Fibroblast of lung (primary cell): ENCODE results near the gene JAGN1. TPM values are rescaled to one million over a fixed set of nuclear protein-coding genes. Genes with fewer than 3 reads are reported as not detected.

Experiments used
- DNase-seq, 2 donors: peaks; one replicate each; pipeline versions ENCODE4 v3.0.0 to v3.0.0-alpha.2; 2010; ENCODE audit warnings: low read depth in 2 of 2
- H2AFZ ChIP-seq: 2 replicates; pipeline ENCODE4 v1.5.1; 2012; ENCODE audit warnings: low read length, control low read depth, inconsistent platforms
- H3K27ac ChIP-seq: 2 replicates; pipeline ENCODE4 v1.5.1; 2011; ENCODE audit warnings: low read length, control low read depth; ENCODE audit not compliant: insufficient read depth
- H3K27me3 ChIP-seq: 2 replicates; pipeline ENCODE4 v1.5.1; 2011; ENCODE audit warnings: mild to moderate bottlenecking, low read length; ENCODE audit not compliant: control insufficient read depth, insufficient read depth
- H3K36me3 ChIP-seq: 2 replicates; pipeline ENCODE4 v1.5.1; 2011; ENCODE audit warnings: low read length; ENCODE audit not compliant: control insufficient read depth, insufficient read depth
- H3K4me1 ChIP-seq: 2 replicates; pipeline ENCODE4 v1.5.1; 2011; ENCODE audit warnings: low read length; ENCODE audit not compliant: control insufficient read depth, insufficient read depth; ENCODE audit errors: extremely low read depth
- H3K4me2 ChIP-seq: 2 replicates; pipeline ENCODE4 v1.5.1; 2011; ENCODE audit warnings: low read length, control low read depth; ENCODE audit not compliant: insufficient read depth; ENCODE audit errors: extremely low read depth
- H3K4me3 ChIP-seq, 4 experiments: fragments of 200-600 bp in 1 of 4; sonication (generic) in 1 of 4; replicated peaks in 1 of 4; 2 replicates each; pipeline ENCODE4 v1.5.1; 2011 to 2016; ENCODE audit warnings: low read length in 4 of 4, low read depth in 3 of 4, mild to moderate bottlenecking in 3 of 4, control low read depth in 2 of 4, inconsistent platforms in 1 of 4, mixed read lengths in 1 of 4; ENCODE audit not compliant: insufficient read depth in 1 of 4; ENCODE audit errors: control extremely low read depth in 1 of 4
- H3K79me2 ChIP-seq: 2 replicates; pipeline ENCODE4 v1.5.1; 2012; ENCODE audit warnings: mild to moderate bottlenecking, low read length, inconsistent platforms; ENCODE audit not compliant: control insufficient read depth, insufficient read depth
- H3K9ac ChIP-seq: 2 replicates; pipeline ENCODE4 v1.5.1; 2011; ENCODE audit warnings: mild to moderate bottlenecking, low read length, control low read depth; ENCODE audit not compliant: insufficient read depth
- H3K9me3 ChIP-seq: 2 replicates; pipeline ENCODE4 v1.5.1; 2012; ENCODE audit warnings: low read depth, low read length; ENCODE audit not compliant: control insufficient read depth, insufficient read depth
- H4K20me1 ChIP-seq: 2 replicates; pipeline ENCODE4 v1.5.1; 2011; ENCODE audit warnings: low read length; ENCODE audit not compliant: control insufficient read depth, insufficient read depth; ENCODE audit errors: extremely low read depth
- EZH2 ChIP-seq: IDR thresholded peaks from 2 replicates; pipeline ENCODE4 v1.5.1; 2012; ENCODE audit warnings: low read length, control low read depth, mild to moderate bottlenecking; ENCODE audit errors: missing control alignments
- polyA plus RNA-seq, 2 donors: library from polyadenylated mRNA; depleted of rRNA in 1 of 2; stranded (reverse) in 1 of 2; unstranded in 1 of 2; fragments of >200 nt; gene quantifications; 2 replicates each; pipeline ENCODE4 v1.2.1, GENCODE V29; 2011 to 2012; ENCODE audit warnings: missing spikeins in 1 of 2
- total RNA-seq: library from RNA; depleted of rRNA; stranded (reverse); fragments of >200 nt; gene quantifications from 2 replicates; pipeline ENCODE4 v1.2.1, GENCODE V29; 2014
- TF ChIP-seq, protein P1 (sequence below), 2 donors: IDR thresholded peaks in 1 of 2; conservative IDR thresholded peaks in 1 of 2; 1 replicate in 1 of 2; 2 replicates in 1 of 2; pipeline ENCODE4 v1.5.1; 2011 to 2012; ENCODE audit warnings: low read length in 2 of 2, control low read depth in 1 of 2, inconsistent platforms in 1 of 2, low read depth in 1 of 2, mild to moderate bottlenecking in 1 of 2

The JAGN1 gene
- total and polyA plus RNA-seq, 2 donors (not counting 1 experiment from before 2014, with no cell fraction given): 30.6 to 36.6 TPM

DNA sequence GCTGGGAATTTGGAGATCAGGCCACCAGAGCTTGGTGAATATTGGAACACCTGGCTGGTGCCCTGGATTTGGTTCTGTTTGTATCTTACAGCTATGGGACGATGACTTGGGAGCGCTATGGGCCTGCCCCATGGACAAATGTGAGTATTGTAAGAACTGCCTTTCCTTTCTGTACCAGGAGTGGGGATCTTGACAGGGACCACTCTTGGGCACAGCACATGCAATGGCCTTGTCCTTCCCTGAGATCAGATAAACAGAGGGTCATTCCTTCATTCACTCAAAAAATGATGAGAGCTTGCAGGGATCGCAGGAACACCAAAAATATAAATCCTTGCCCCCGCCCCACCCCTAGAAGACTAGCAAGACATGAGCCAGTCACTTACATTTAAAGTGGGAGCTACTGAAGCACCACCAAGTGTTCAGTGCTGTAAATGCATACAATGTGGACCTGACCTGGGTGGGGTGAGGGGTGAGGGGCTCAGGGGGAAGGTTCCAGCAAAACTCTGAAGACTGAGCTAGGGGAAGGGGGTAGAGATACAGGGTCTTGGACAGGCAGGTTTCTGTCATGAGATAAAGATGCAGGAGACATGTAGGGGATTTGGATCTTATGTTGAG, 40.5 kb downstream of the JAGN1 start:
- Histone ChIP-seq H3K79me2 (no peaks in the 10 kb centered on the region), H3K36me3 (no peaks in the 10 kb centered on the region), H3K4me2 (no peak overlapping the region), H3K4me3 (no peak overlapping the region), H3K9ac (no peak overlapping the region), H3K4me1 (peaks cover 5% of the 10 kb centered on the region), H3K27me3 (no peaks in the 10 kb centered on the region), H3K9me3 (no peaks in the 10 kb centered on the region), H3K27ac (no peak overlapping the region), H2AFZ (no peak overlapping the region), H4K20me1 (no peaks in the 10 kb centered on the region)
- no peak for TF ChIP-seq EZH2
- TF ChIP-seq, protein P1, sequence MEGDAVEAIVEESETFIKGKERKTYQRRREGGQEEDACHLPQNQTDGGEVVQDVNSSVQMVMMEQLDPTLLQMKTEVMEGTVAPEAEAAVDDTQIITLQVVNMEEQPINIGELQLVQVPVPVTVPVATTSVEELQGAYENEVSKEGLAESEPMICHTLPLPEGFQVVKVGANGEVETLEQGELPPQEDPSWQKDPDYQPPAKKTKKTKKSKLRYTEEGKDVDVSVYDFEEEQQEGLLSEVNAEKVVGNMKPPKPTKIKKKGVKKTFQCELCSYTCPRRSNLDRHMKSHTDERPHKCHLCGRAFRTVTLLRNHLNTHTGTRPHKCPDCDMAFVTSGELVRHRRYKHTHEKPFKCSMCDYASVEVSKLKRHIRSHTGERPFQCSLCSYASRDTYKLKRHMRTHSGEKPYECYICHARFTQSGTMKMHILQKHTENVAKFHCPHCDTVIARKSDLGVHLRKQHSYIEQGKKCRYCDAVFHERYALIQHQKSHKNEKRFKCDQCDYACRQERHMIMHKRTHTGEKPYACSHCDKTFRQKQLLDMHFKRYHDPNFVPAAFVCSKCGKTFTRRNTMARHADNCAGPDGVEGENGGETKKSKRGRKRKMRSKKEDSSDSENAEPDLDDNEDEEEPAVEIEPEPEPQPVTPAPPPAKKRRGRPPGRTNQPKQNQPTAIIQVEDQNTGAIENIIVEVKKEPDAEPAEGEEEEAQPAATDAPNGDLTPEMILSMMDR (conservative IDR thresholded peaks at IDR 0.05 in 1 of 2, IDR thresholded peaks at IDR 0.05 in 1 of 2; ENCODE audit: low read depth in 1 of 2, low read length in 2 of 2): no peak
- peak in 1 of 2 donors; percentile 22 for DNase-seq

DNA sequence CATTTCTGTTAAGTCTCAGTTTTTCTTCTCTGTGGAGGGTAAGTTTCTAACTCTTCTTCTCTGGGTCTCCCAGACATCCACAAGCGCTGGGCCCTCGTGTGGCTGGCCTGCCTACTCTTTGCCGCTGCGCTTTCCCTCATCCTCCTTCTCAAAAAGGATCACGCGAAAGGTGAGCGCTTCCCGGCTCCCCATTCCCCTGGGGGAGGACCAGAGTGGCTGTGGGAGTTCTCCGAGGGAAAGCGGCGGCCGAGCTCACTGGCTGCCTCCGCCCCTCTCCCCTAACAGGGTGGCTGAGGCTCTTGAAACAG, 42.1 kb downstream of the JAGN1 start:
- H3K9ac ChIP-seq: peak overlapping the region; percentile 44
- H2AFZ ChIP-seq: peak overlapping the region; percentile 56
- H3K4me2 ChIP-seq: peak overlapping the region; percentile 72
- H3K27ac ChIP-seq: peak overlapping the region; percentile 84
- H3K36me3 ChIP-seq: peaks cover 2% of the 10 kb centered on the region
- H3K9me3 ChIP-seq: no peaks in the 10 kb centered on the region
- H3K4me1 ChIP-seq: peaks cover 5% of the 10 kb centered on the region
- H4K20me1 ChIP-seq: no peaks in the 10 kb centered on the region
- peak overlapping the region; percentile 12 to 72 (median 40) for H3K4me3 ChIP-seq
- DNase-seq: no peak
- TF ChIP-seq EZH2: no peak
- TF ChIP-seq, protein P1 (conservative IDR thresholded peaks at IDR 0.05 in 1 of 2, IDR thresholded peaks at IDR 0.05 in 1 of 2; ENCODE audit: low read depth in 1 of 2, low read length in 2 of 2): no peak
- no peaks in the 10 kb centered on the region for H3K27me3 ChIP-seq
- H3K79me2 ChIP-seq: no peaks in the 10 kb centered on the region

DNA sequence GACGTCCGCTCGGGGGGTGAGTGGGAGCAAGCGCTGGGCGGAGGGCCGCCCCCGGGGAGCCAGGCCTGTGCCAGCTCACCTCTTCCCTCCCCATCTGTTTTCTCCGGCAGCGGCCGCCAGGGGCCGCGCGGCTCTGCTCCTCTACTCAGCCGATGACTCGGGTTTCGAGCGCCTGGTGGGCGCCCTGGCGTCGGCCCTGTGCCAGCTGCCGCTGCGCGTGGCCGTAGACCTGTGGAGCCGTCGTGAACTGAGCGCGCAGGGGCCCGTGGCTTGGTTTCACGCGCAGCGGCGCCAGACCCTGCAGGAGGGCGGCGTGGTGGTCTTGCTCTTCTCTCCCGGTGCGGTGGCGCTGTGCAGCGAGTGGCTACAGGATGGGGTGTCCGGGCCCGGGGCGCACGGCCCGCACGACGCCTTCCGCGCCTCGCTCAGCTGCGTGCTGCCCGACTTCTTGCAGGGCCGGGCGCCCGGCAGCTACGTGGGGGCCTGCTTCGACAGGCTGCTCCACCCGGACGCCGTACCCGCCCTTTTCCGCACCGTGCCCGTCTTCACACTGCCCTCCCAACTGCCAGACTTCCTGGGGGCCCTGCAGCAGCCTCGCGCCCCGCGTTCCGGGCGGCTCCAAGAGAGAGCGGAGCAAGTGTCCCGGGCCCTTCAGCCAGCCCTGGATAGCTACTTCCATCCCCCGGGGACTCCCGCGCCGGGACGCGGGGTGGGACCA, 42.6 kb downstream of the JAGN1 start:
- TF ChIP-seq EZH2: no peak
- TF ChIP-seq, protein P1 (conservative IDR thresholded peaks at IDR 0.05 in 1 of 2, IDR thresholded peaks at IDR 0.05 in 1 of 2; ENCODE audit: low read depth in 1 of 2, low read length in 2 of 2): peak; percentile 70 to 79
- H3K9ac ChIP-seq: peak overlapping the region; percentile 44

More for the DNA sequence above, 42.6 kb downstream of the JAGN1 start:
- peak overlapping the region; percentile 56 for H2AFZ ChIP-seq
- H3K4me2 ChIP-seq: peak overlapping the region; percentile 82
- H3K4me3 ChIP-seq: peak overlapping the region; percentile 44 to 72 (median 66)
- H3K36me3 ChIP-seq: peaks cover 2% of the 10 kb centered on the region
- H3K79me2 ChIP-seq: no peaks in the 10 kb centered on the region
- H4K20me1 ChIP-seq: no peaks in the 10 kb centered on the region
- H3K27me3 ChIP-seq: no peaks in the 10 kb centered on the region
- H3K27ac ChIP-seq: peak overlapping the region; percentile 84
- peaks cover 5% of the 10 kb centered on the region for H3K4me1 ChIP-seq
- DNase-seq: peak; percentile 69 to 85
- no peaks in the 10 kb centered on the region for H3K9me3 ChIP-seq
